Body of pancreas (tissue), 4 donors: ENCODE measurements around the gene EPS15.

Experiments
- POLR2A ChIP-seq, 3 donors: fragments of 450-650 bp; IDR thresholded peaks; one replicate each; pipeline ENCODE4 v1.6.1; 2016; ENCODE audit warnings: antibody characterized with exemption in 3 of 3, mild to moderate bottlenecking in 2 of 3
- TF ChIP-seq, protein P1 (sequence below), 7 experiments: fragments of 450-650 bp in 4 of 7; fragments of 200-600 bp in 3 of 7; sonication (generic) in 3 of 7; IDR thresholded peaks; one replicate each; pipeline ENCODE4 v1.5.1; 2016 to 2019; ENCODE audit warnings: antibody characterized with exemption in 7 of 7

DNA sequence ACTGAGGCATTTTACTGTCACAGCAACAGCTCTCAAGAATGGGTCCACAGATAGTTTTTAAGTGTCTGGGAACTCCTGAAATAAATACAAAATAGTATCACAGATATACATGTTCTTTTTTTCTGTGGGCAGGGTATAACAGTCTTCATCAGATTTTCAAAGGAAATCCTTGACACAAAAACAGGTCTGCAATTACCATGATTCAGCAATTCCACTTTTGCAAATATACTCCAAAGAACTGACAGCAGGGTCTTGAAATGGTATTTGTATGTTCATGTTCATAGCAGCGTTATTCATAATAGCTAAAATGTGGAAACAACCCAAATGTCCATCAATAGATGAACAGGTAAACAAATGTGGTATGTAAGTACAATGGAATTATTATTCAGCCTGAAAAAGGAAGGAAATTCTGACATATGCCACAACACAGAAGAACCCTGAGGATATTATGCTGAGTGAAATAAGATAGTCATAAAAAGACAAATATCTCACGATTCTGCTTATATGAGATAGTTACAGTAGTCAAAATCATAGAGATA lies 85.0 kb downstream of the EPS15 start:
- TF ChIP-seq, protein P1, sequence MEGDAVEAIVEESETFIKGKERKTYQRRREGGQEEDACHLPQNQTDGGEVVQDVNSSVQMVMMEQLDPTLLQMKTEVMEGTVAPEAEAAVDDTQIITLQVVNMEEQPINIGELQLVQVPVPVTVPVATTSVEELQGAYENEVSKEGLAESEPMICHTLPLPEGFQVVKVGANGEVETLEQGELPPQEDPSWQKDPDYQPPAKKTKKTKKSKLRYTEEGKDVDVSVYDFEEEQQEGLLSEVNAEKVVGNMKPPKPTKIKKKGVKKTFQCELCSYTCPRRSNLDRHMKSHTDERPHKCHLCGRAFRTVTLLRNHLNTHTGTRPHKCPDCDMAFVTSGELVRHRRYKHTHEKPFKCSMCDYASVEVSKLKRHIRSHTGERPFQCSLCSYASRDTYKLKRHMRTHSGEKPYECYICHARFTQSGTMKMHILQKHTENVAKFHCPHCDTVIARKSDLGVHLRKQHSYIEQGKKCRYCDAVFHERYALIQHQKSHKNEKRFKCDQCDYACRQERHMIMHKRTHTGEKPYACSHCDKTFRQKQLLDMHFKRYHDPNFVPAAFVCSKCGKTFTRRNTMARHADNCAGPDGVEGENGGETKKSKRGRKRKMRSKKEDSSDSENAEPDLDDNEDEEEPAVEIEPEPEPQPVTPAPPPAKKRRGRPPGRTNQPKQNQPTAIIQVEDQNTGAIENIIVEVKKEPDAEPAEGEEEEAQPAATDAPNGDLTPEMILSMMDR (IDR thresholded peaks at IDR 0.05), result no peak
- TF ChIP-seq POLR2A (IDR thresholded peaks at IDR 0.05), result no peak
